GOT3 (cell line): ENCODE measurements around the gene LIX1.

Experiments used
- DNase-seq: peaks from one replicate; lab custom pipeline; 2025; ENCODE audit warnings: mixed read lengths; lab: John Stamatoyannopoulos, UW

The LIX1 gene

GRCh38 chr5:97074859-97075489, 67.4 kb downstream of the LIX1 start:
- no peak for DNase-seq

- DNase-seq, result no peak
These were observed 69.0 kb downstream of the LIX1 start for GRCh38 chr5:97073420-97073819.

DNA sequence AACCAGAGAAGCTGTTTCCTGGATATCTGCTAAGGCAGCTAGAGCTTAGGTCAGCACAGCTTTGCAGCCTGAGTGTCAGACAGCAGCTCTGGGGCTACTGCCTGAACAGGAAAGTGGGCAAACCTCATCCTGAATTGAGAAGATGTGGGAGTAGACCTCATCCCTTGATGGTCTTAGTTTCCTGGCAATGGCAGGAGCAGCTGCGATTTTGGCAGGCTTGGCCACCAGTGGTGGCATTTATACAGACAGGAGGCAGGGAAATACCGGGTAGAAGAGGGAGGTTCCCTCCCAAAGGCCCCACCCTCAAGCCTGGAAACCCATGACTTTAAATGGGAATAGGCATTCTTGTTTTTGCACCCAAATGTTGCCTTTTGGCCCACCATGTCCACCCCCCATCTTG, 69.7 kb downstream of the LIX1 start:
- no peak for DNase-seq

GRCh38 chr5:97071993-97072392, 70.4 kb downstream of the LIX1 start:
- DNase-seq, result no peak

- no peak for DNase-seq
These were observed 71.3 kb downstream of the LIX1 start for GRCh38 chr5:97071101-97071500.

- no peak for DNase-seq
These were observed 72.2 kb downstream of the LIX1 start for GRCh38 chr5:97070234-97070633.

DNA sequence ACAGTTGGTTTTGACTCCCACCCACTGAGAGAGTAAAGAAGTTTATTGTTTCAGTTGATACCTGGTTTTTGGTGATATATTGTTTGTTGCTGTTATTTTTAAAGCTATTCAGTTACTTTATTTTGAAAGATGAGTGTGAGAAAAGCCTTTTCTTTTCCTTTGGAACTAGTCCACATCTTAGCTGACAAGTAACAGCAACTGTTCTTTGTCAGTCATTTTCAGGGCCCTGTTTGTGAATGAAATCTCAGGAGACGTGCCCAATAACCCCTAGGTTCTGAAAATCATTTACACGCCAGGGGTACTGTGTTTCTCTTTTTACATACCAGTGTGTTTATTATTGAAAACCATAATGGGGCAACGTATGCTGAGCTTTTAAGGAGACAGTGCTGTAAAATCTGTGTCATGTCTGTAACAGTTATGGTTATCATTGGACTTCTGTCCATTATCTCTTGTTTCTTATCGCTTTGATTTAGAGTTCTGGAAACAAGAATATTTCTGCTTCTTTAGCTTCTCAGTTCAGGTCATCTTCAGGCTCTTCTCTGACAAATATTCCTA, 75.0 kb downstream of the LIX1 start:
- DNase-seq, result no peak

DNA sequence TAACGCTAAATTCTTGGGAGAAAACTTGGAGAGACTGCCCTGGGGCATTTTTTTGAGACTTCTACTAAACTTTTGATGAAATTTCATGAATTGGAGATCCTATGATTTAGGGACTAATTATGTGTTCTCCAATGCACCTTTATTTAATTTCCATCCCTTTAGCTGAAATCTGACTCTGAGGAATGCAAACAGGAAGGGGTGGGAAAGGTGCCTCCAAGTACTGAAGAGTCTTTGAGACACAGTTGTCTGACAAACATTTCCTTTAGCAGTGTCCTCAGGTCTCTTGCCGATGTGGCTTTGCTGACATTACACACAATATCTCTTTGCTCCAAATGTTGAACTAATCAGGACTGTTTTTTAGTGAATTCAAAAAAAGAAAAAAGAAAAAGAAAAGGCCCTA, 76.9 kb downstream of the LIX1 start:
- no peak for DNase-seq

DNA sequence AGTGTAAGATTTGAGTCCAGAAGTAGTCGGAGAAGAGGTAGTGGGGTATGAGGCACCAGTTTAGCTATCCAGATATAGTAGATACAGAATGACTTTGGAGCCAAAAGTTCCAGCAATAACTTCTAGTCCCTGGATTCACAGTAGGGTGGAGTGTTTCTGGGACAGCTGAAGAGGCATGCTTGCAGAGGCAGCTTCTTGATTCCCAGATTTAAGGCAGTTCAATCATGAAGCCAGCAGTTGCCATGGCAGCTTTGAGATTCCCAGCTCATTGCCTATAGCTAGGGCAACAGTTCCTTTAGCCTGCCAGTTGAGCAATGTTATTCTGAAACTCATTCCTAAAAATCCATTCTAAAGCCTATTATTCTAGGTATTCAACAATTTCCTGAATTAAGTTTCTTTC, 79.2 kb downstream of the LIX1 start:
- DNase-seq, result no peak

GRCh38 chr5:97062046-97062445, 80.4 kb downstream of the LIX1 start:
- no peak for DNase-seq

GRCh38 chr5:97056263-97056662, 86.1 kb downstream of the LIX1 start:
- no peak for DNase-seq

DNA sequence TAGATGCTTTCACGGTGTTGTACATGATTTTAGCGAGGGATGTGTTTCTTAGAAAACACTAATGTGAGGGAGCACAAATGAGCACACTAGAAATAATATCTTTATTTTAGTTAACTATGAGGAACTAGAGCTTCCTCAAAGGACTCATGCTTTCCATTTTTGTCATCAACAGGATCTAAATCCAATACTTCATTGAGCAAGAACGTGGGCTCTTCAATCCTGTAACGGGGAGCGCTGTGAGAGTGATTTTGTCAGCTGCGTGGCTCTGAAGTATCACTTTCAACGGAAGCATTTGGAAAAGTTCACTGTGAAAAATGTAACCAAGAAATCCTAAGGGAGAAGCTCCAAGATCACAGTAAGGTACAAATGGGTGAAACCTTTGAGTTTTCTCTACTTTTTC, 93.2 kb downstream of the LIX1 start:
- no peak for DNase-seq

- DNase-seq, result no peak
These were observed 95.3 kb downstream of the LIX1 start for GRCh38 chr5:97047076-97047475.

- DNase-seq, result no peak
These were observed 96.0 kb downstream of the LIX1 start for GRCh38 chr5:97046270-97046982.

DNA sequence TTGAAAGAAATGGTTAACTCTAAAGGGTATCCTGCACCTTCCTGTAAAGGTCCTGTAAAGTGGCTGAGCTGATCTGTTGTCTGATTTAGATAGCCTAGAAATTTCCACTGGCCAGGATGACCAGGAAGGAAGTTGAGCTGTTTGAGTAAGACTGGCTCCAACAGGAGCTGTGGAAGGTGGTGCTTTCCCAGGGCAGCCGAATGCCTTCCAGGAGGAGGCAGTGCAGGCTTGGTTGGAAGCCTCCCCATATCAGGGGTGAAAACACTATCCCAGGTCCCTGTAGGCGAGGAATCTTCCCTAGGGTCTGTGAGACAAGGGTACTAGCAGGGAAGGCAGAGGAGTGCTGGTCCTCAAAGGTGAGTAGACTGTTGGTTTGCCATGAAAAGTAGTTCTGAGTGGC, 98.4 kb downstream of the LIX1 start:
- no peak for DNase-seq

GRCh38 chr5:97043511-97043910, 98.9 kb downstream of the LIX1 start:
- DNase-seq, result no peak

DNA sequence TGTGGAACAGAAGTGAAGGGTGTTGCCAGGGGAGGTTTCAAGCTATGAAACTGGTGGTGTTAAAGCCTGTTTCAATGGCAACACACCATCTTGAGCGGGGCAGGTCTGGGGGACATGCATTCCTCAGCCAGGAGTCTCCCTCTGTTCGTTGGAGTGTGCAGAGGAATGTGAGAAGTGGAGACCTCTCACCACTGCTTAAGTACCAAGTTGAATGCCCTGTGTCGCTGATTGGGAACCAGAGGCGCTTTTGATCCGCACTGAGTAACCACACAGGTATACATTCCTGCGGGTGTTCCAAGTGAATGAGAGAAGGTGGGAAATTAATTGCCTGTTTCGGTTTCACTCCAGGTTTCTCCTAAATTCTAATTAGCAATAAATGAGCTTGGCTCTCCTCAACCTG, 99.4 kb downstream of the LIX1 start:
- DNase-seq, result no peak
